Measurements from ENCODE around the gene DGKQ. TPM values are rescaled to one million over a fixed set of nuclear protein-coding genes. Genes with fewer than 3 reads are reported as not detected.

Gene DGKQ
- total RNA-seq, 1 experiment from 2014 or later = 12.4 TPM

GRCh38 chr4:989722-990471 is 16.5 kb upstream of the DGKQ start:
- Mint-ChIP-seq H3K4me1 (peaks cover 8 to 9% of the 10 kb centered on the region in 2 experiments), H3K36me3 (ENCODE audit: insufficient read depth in 1 of 3, low read depth in 3 of 3) (no peaks in the 10 kb centered on the region), H3K27me3 (ENCODE audit: low read depth) (peaks cover 17% of the 10 kb centered on the region), H3K4me3 (no peak overlapping the region), H3K27ac (no peak overlapping the region), H3K9me3 (0 out of 5 replicates have a peak, but pooled peaks cover 0 to 4% of the 10 kb centered on the region in 2 experiments)
- H3K14ac ChIP-seq (ENCODE audit: insufficient read depth, low read length) = no peak overlapping the region
- H3K79me2 ChIP-seq (ENCODE audit: insufficient read depth, low read length) = no peaks in the 10 kb centered on the region
- H3K4me2 ChIP-seq (ENCODE audit: insufficient read depth, insufficient read length, low read length) = no peak overlapping the region
- H3K23ac ChIP-seq (ENCODE audit: insufficient read length, low read depth, low read length) = no peak overlapping the region
- no peaks in the 10 kb centered on the region for H3K9me3 ChIP-seq (ENCODE audit: control insufficient read depth, low read depth, low read length)
- H4K5ac ChIP-seq (ENCODE audit: insufficient read length, low read depth, low read length) = no peak overlapping the region
- no peak overlapping the region for H2BK15ac ChIP-seq (ENCODE audit: low read depth, low read length)
- H3K23me2 ChIP-seq (ENCODE audit: insufficient read length, low read depth, low read length, poor library complexity, severe bottlenecking) = peaks cover 3% of the 10 kb centered on the region
- no peak overlapping the region for H3K4ac ChIP-seq (ENCODE audit: low read depth, low read length)
- no peak overlapping the region for H2BK5ac ChIP-seq (ENCODE audit: insufficient read length, low read length)
- H2AK5ac ChIP-seq (ENCODE audit: insufficient read length, low read length) = no peak overlapping the region
- no peak overlapping the region for H3K9ac ChIP-seq (ENCODE audit: extremely low read depth, insufficient read length, low read length)
- no peak for TF ChIP-seq CTCF (conservative IDR thresholded peaks at IDR 0.05)
- no peak overlapping the region for H2AFZ ChIP-seq (ENCODE audit: low read length)
- H3K27me3 ChIP-seq (ENCODE audit: insufficient read depth, low read length) = no peaks in the 10 kb centered on the region; the same call in 1 of the 2 replicates
- H3K79me1 ChIP-seq (ENCODE audit: insufficient read depth, low read depth, low read length, poor library complexity, severe bottlenecking) = no peaks in the 10 kb centered on the region
- no peak overlapping the region for H3K27ac ChIP-seq (ENCODE audit: insufficient read length, low read depth, low read length)
- no peak overlapping the region for H2BK120ac ChIP-seq (ENCODE audit: low read depth, low read length, poor library complexity, severe bottlenecking)
- H4K91ac ChIP-seq (ENCODE audit: insufficient read length, low read depth, low read length) = no peak overlapping the region
- no peak overlapping the region for H2BK20ac ChIP-seq (ENCODE audit: low read depth, low read length, poor library complexity, severe bottlenecking)
- no peak overlapping the region for H3K56ac ChIP-seq (ENCODE audit: insufficient read length, low read depth, low read length)
- no peaks in the 10 kb centered on the region for H4K20me1 ChIP-seq (ENCODE audit: control insufficient read depth, insufficient read depth, insufficient read length)
- H3T11ph ChIP-seq (ENCODE audit: low read length) = no peak overlapping the region
- H3K4me1 ChIP-seq (ENCODE audit: insufficient read depth, low read length) = peaks cover 3% of the 10 kb centered on the region; the same call in 1 of the 2 replicates
- no CpG with 5 or more reads among the region's 58 CpGs for WGBS (ENCODE audit: extremely low coverage, insufficient read length, low lambda C conversion rate)
- DNase-seq = no peak
- no peak overlapping the region for H2BK12ac ChIP-seq (ENCODE audit: insufficient read length, low read depth, low read length)
- no peak overlapping the region for H3K18ac ChIP-seq (ENCODE audit: insufficient read length, low read depth, low read length)
- H4K8ac ChIP-seq (replicated peaks; ENCODE audit: insufficient read length, low read depth, low read length) = no peak overlapping the region

Data from H9 (cell line).